BLaER1 treated with 17β-estradiol and CSF1 and Interleukin-3, amounts not matched to agents 10 nM and 100 nM (cell line): Measurements from ENCODE around the gene SLC5A2.

ENCODE experiments used
- H3K27ac ChIP-seq, 11 experiments: shearing (Covaris generic); formaldehyde crosslinking; 2 replicates each; pipeline ENCODE4 v1.8.1; 2022
- H3K27me3 ChIP-seq, 11 experiments: shearing (Covaris generic); formaldehyde crosslinking; 2 replicates each; pipeline ENCODE4 v1.8.1; 2022
- H3K36me3 ChIP-seq, 11 experiments: shearing (Covaris generic); formaldehyde crosslinking; 2 replicates each; pipeline ENCODE4 v1.8.1; 2022
- H3K4me1 ChIP-seq, 10 experiments: shearing (Covaris generic); formaldehyde crosslinking; 2 replicates each; pipeline ENCODE4 v1.8.1; 2022
- H3K4me2 ChIP-seq, 11 experiments: shearing (Covaris generic); formaldehyde crosslinking; 2 replicates each; pipeline ENCODE4 v1.8.1; 2022
- H3K4me3 ChIP-seq, 10 experiments: shearing (Covaris generic); formaldehyde crosslinking; 2 replicates each; pipeline ENCODE4 v1.8.1; 2022
- H3K9ac ChIP-seq, 11 experiments: shearing (Covaris generic); formaldehyde crosslinking; 2 replicates each; pipeline ENCODE4 v1.8.1; 2022
- H3K9me3 ChIP-seq, 11 experiments: shearing (Covaris generic); formaldehyde crosslinking; replicated peaks in 1 of 11; 2 replicates each; pipeline ENCODE4 v1.8.1; 2022
- H4K20me1 ChIP-seq, 11 experiments: shearing (Covaris generic); formaldehyde crosslinking; 2 replicates each; pipeline ENCODE4 v1.8.1; 2022
- Cebpa-rat ChIP-seq, 11 experiments: shearing (Covaris generic); IDR thresholded peaks; 2 replicates each; pipeline ENCODE4 v1.8.1; 2022

The SLC5A2 gene

DNA sequence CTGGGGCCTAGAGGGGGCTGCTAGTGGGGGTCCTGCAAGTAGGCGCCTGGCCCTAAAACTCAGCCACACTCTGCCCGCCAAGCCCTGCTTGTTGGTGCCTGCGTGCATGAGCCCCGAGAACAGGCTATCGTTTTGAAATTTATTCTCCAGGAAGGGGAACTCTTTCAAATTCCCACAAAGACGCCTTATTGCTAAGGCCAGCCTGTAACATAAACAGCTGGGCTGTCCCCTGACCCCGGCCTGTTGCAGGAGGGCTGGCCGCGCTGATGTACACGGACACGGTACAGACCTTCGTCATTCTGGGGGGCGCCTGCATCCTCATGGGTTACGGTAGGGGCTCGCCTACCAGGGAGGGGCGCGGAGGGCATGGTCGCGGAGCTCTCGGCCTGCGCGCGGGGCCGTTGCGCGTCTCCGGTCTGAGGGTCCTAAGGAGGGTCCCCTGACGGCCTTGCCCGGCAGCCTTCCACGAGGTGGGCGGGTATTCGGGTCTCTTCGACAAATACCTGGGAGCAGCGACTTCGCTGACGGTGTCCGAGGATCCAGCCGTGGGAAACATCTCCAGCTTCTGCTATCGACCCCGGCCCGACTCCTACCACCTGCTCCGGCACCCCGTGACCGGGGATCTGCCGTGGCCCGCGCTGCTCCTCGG lies 4.3 kb downstream of the SLC5A2 start:
- H4K20me1 ChIP-seq = peaks cover 0 to 49% (median 7%) of the 10 kb centered on the region in 11 experiments; a peak in 9 of 22 replicates
- peaks cover 8 to 32% (median 23%) of the 10 kb centered on the region in 11 experiments for H3K36me3 ChIP-seq
- peak overlapping the region; percentile 58 to 75 (median 66) for H3K4me3 ChIP-seq
- peak overlapping the region; percentile 38 to 71 (median 60); a peak in 21 of 22 replicates for H3K9ac ChIP-seq
- H3K27me3 ChIP-seq = peaks cover 0 to 23% (median 8%) of the 10 kb centered on the region in 11 experiments; a peak in 11 of 22 replicates
- peak overlapping the region in 1 of 11 experiments; percentile 23; a peak in 1 of 22 replicates for H3K27ac ChIP-seq
- H3K4me2 ChIP-seq = peak overlapping the region; percentile 91 to 100 (median 99)
- H3K9me3 ChIP-seq = no peaks in the 10 kb centered on the region
- TF ChIP-seq Cebpa-rat (IDR thresholded peaks at IDR 0.05) = no peak
- peaks cover 21 to 51% (median 40%) of the 10 kb centered on the region in 10 experiments for H3K4me1 ChIP-seq

DNA sequence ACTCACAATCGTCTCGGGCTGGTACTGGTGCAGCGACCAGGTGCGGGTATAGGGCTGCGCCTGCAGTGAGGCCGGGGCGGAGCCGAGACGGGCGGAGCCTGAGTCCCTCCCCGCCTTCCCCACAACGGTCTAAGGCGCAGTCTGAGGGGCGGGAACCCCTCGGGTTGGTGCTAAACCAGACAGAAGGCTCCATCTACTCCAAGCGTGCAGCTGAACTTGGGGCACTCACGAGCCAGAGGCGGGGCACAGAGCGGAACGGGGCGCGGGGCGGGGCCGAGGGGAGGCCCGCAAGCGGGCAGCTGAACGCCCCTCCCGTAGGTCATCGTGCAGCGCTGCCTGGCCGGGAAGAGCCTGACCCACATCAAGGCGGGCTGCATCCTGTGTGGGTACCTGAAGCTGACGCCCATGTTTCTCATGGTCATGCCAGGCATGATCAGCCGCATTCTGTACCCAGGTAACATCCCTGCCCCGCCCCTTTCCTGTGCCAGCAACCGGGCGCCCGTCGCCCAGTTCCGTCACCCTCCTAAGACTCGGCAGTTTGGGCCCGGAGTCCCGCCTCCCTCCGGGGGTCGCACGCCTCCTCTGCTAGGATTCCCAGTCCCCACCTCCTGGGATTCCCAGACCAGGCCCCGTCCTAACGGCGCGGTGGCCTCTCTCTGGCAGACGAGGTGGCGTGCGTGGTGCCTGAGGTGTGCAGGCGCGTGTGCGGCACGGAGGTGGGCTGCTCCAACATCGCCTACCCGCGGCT lies 5.0 kb downstream of the SLC5A2 start:
- H3K9me3 ChIP-seq = no peaks in the 10 kb centered on the region
- H3K27ac ChIP-seq = peak overlapping the region in 1 of 11 experiments; percentile 23; a peak in 1 of 22 replicates
- H3K36me3 ChIP-seq = peaks cover 15 to 39% (median 30%) of the 10 kb centered on the region in 11 experiments
- TF ChIP-seq Cebpa-rat (IDR thresholded peaks at IDR 0.05) = no peak
- peak overlapping the region; percentile 91 to 100 (median 99) for H3K4me2 ChIP-seq
- peak overlapping the region; percentile 58 to 75 (median 66) for H3K4me3 ChIP-seq
- H4K20me1 ChIP-seq = peaks cover 0 to 53% (median 7%) of the 10 kb centered on the region in 11 experiments; a peak in 9 of 22 replicates
- peaks cover 0 to 23% (median 8%) of the 10 kb centered on the region in 11 experiments; a peak in 11 of 22 replicates for H3K27me3 ChIP-seq
- peaks cover 21 to 51% (median 40%) of the 10 kb centered on the region in 10 experiments for H3K4me1 ChIP-seq
- H3K9ac ChIP-seq = peak overlapping the region; percentile 38 to 71 (median 60); a peak in 21 of 22 replicates

DNA sequence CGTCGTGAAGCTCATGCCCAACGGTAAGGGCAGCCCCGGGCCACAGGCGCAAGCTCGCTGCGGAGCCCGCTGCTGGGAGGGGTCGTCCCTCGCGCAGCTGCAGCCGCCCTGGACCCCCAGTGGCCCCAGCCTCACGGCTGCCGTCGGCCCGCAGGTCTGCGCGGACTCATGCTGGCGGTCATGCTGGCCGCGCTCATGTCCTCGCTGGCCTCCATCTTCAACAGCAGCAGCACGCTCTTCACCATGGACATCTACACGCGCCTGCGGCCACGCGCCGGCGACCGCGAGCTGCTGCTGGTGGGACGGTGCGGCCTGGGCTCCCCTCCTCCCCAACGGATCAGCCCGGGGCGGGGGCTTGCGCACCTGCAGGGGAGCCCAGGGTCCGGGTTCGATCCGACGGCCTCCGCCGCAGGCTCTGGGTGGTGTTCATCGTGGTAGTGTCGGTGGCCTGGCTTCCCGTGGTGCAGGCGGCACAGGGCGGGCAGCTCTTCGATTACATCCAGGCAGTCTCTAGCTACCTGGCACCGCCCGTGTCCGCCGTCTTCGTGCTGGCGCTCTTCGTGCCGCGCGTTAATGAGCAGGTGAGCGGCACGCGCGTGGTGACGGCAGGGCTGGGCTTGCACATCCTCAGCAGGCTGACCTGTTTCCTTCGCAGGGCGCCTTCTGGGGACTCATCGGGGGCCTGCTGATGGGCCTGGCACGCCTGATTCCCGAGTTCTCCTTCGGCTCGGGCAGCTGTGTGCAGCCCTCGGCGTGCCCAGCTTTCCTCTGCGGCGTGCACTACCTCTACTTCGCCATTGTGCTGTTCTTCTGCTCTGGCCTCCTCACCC lies 5.8 kb downstream of the SLC5A2 start:
- Histone ChIP-seq H3K36me3 (peaks cover 23 to 47% (median 38%) of the 10 kb centered on the region in 11 experiments), H3K9me3 (no peaks in the 10 kb centered on the region), H3K27me3 (peaks cover 0 to 23% (median 8%) of the 10 kb centered on the region in 11 experiments; a peak in 11 of 22 replicates), H3K9ac (peak overlapping the region in 6 of 11 experiments; percentile 38 to 69 (median 58); a peak in 8 of 22 replicates), H3K4me1 (peaks cover 21 to 51% (median 40%) of the 10 kb centered on the region in 10 experiments), H3K4me3 (peak overlapping the region; percentile 58 to 75 (median 66); a peak in 17 of 20 replicates), H3K27ac (no peak overlapping the region), H3K4me2 (peak overlapping the region; percentile 91 to 100 (median 99)), H4K20me1 (peaks cover 0 to 61% (median 7%) of the 10 kb centered on the region in 11 experiments; a peak in 9 of 22 replicates)
- no peak for TF ChIP-seq Cebpa-rat (IDR thresholded peaks at IDR 0.05)

DNA sequence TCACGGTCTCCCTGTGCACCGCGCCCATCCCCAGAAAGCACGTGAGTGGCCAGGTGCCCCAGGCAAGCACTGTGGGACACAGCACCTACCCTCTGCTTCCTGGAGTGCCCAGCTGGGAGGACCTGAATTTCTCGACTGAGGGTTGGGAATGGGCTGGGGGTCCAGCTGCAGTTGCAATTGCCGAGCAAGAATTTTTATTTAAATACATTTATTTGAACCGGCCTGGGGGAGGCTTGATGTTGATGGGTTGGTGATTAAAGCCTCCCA lies 6.3 kb downstream of the SLC5A2 start:
- TF ChIP-seq Cebpa-rat (IDR thresholded peaks at IDR 0.05) = no peak
- no peak overlapping the region for H3K27ac ChIP-seq
- peaks cover 0 to 63% (median 7%) of the 10 kb centered on the region in 11 experiments; a peak in 9 of 22 replicates for H4K20me1 ChIP-seq
- H3K9ac ChIP-seq = no peak overlapping the region
- no peak overlapping the region for H3K4me2 ChIP-seq
- no peak overlapping the region for H3K4me3 ChIP-seq
- peaks cover 21 to 51% (median 40%) of the 10 kb centered on the region in 10 experiments for H3K4me1 ChIP-seq
- peaks cover 28 to 52% (median 44%) of the 10 kb centered on the region in 11 experiments for H3K36me3 ChIP-seq
- peaks cover 0 to 23% (median 8%) of the 10 kb centered on the region in 11 experiments; a peak in 11 of 22 replicates for H3K27me3 ChIP-seq
- H3K9me3 ChIP-seq = no peaks in the 10 kb centered on the region

DNA sequence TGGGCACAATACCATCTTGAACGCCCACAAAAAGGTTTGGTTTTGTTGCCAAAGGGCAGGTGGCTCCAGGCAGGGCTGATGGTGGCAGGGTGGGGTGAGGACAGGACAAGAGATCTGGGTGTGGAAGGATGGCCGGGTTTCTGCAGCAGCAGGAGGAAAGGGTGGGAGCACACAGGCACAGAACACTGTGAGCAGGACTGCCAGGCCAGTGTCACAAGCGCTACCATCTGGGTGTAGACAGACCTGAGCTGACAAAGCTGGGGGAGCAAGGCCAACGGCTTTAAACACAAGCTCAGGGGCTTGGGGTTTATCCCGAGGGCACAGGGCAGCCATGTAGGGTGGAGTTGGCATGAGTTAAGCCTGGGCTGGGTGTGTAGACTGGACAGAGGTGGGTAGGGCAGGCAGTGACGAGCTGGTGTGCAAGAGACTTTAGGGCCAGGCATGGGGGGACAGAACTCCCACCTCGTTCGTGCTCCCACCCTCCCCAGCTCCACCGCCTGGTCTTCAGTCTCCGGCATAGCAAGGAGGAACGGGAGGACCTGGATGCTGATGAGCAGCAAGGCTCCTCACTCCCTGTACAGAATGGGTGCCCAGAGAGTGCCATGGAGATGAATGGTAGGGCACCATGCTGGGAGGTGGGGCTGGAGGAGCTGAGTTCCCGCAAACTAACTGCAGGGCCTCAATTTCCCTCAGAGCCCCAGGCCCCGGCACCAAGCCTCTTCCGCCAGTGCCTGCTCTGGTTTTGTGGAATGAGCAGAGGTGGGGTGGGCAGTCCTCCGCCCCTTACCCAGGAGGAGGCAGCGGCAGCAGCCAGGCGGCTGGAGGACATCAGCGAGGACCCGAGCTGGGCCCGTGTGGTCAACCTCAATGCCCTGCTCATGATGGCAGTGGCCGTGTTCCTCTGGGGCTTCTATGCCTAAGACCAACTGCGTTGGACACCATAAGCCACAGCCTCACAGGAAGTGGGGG lies 7.0 kb downstream of the SLC5A2 start:
- Histone ChIP-seq H3K9me3 (no peaks in the 10 kb centered on the region), H3K9ac (peak overlapping the region in 1 of 11 experiments; percentile 22; a peak in 1 of 22 replicates), H3K27me3 (peaks cover 0 to 23% (median 8%) of the 10 kb centered on the region in 11 experiments; a peak in 11 of 22 replicates), H3K36me3 (peaks cover 34 to 59% (median 50%) of the 10 kb centered on the region in 11 experiments), H3K4me3 (no peak overlapping the region), H3K4me1 (peaks cover 15 to 47% (median 37%) of the 10 kb centered on the region in 10 experiments), H3K27ac (no peak overlapping the region), H4K20me1 (peaks cover 0 to 57% (median 7%) of the 10 kb centered on the region in 11 experiments; a peak in 9 of 22 replicates), H3K4me2 (peak overlapping the region in 3 of 11 experiments; percentile 4 to 20 (median 20); a peak in 4 of 22 replicates)
- no peak for TF ChIP-seq Cebpa-rat (IDR thresholded peaks at IDR 0.05)

DNA sequence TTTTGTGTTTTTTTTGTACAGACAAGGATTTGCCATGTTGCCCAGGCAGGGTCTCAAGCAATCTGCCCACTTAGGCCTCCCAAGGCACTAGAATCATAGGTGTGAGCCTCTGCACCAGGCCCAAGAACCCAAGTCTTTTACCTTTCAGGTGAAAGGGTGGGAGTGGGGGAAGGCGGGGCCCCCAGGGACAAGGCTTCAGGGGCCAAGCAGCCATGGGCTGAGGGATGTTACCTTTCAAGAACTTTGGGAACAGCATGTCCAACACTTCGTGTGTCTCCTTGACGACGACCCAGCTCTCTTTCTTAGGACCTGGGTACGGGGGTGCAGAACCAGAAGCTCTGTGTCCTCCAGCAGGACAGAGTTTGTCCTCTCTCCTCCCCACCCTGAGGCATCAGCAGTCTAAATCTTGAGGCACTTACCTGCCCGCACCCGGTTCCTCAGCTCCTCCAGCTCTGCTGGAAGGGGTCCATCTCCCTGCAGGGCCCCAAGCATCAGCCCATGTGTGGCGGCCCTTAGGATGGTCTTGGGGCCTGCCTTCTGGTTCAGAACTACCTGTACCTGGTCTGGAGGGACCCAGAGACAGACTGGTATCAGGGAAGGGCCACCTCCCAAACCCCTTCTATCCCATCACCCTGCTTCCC lies 9.0 kb downstream of the SLC5A2 start:
- H3K27ac ChIP-seq = no peak overlapping the region
- H3K9me3 ChIP-seq = no peaks in the 10 kb centered on the region
- H3K4me1 ChIP-seq = peaks cover 12 to 35% (median 30%) of the 10 kb centered on the region in 10 experiments; a peak in 19 of 20 replicates
- no peak overlapping the region for H3K4me3 ChIP-seq
- H3K9ac ChIP-seq = no peak overlapping the region
- H3K36me3 ChIP-seq = peaks cover 53 to 79% (median 70%) of the 10 kb centered on the region in 11 experiments
- peaks cover 0 to 54% (median 9%) of the 10 kb centered on the region in 11 experiments; a peak in 9 of 22 replicates for H4K20me1 ChIP-seq
- H3K4me2 ChIP-seq = no peak overlapping the region
- TF ChIP-seq Cebpa-rat (IDR thresholded peaks at IDR 0.05) = no peak
- peaks cover 0 to 12% (median 7%) of the 10 kb centered on the region in 11 experiments; a peak in 10 of 22 replicates for H3K27me3 ChIP-seq

DNA sequence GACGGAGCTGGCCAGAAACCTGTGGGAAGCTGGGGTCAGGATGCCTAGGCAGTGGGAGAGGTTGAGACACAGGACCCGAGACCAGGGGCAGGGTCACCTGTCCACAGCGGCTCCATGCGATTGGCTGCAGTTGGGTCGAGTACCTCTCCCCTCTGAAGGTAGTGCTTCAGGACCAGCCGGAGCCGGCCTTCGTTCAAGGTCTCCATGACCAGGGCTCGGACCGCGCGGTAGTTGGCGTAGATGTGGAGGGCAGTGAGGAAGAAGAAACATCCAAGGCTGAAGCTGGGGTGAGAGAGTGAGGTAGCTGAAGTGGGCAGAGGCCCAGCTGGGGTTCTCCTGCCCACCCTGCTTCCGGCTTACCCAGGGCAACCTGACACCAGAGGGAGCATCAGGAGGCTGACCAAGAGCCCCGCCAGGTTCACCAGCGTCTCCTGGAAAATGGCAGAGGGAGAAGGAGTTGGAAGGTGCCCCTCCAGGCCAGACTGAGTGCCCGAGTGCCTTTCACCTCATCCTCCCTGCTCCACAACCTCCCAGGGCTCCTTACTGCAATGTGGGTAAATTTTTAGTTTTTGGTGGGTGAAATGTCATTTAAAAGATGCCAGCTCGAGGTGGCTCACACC lies 10.7 kb downstream of the SLC5A2 start:
- H3K27ac ChIP-seq = no peak overlapping the region
- H4K20me1 ChIP-seq = peaks cover 0 to 47% (median 6%) of the 10 kb centered on the region in 11 experiments; a peak in 9 of 22 replicates
- peaks cover under 1 to 19% (median 12%) of the 10 kb centered on the region in 10 experiments; a peak in 14 of 20 replicates for H3K4me1 ChIP-seq
- no peak for TF ChIP-seq Cebpa-rat (IDR thresholded peaks at IDR 0.05)
- H3K27me3 ChIP-seq = no peaks in the 10 kb centered on the region; a peak in 1 of 22 replicates
- no peak overlapping the region for H3K9ac ChIP-seq
- no peak overlapping the region for H3K4me3 ChIP-seq
- no peak overlapping the region for H3K4me2 ChIP-seq
- peaks cover 70 to 94% (median 86%) of the 10 kb centered on the region in 11 experiments for H3K36me3 ChIP-seq
- H3K9me3 ChIP-seq = no peaks in the 10 kb centered on the region
